Measurements from ENCODE around the gene TTLL1. TPM values are rescaled to one million over a fixed set of nuclear protein-coding genes. Genes with fewer than 3 reads are reported as not detected.
A peak's percentile ranks its signal among the peaks of the same experiment; 100 is the strongest.

Gene TTLL1
- total RNA-seq, 2 donors from 2014 or later: 4.4 to 5.2 TPM

- Histone ChIP-seq H3K36me3 (no peaks in the 10 kb centered on the region), H3K4me3 (no peak overlapping the region), H3K4me1 (peaks cover 0 to 7% of the 10 kb centered on the region in 2 donors), H3K27ac (no peak overlapping the region), H3K27me3 (no peaks in the 10 kb centered on the region), H3K9me3 (no peaks in the 10 kb centered on the region)
- DNase-seq (ENCODE audit: low spot score): no peak
- TF ChIP-seq, protein P1, sequence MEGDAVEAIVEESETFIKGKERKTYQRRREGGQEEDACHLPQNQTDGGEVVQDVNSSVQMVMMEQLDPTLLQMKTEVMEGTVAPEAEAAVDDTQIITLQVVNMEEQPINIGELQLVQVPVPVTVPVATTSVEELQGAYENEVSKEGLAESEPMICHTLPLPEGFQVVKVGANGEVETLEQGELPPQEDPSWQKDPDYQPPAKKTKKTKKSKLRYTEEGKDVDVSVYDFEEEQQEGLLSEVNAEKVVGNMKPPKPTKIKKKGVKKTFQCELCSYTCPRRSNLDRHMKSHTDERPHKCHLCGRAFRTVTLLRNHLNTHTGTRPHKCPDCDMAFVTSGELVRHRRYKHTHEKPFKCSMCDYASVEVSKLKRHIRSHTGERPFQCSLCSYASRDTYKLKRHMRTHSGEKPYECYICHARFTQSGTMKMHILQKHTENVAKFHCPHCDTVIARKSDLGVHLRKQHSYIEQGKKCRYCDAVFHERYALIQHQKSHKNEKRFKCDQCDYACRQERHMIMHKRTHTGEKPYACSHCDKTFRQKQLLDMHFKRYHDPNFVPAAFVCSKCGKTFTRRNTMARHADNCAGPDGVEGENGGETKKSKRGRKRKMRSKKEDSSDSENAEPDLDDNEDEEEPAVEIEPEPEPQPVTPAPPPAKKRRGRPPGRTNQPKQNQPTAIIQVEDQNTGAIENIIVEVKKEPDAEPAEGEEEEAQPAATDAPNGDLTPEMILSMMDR (IDR thresholded peaks at IDR 0.05): no peak
These were observed 49.4 kb downstream of the TTLL1 start for GRCh38 chr22:43039800-43040199.

- no peak overlapping the region for H3K27ac ChIP-seq
- H3K36me3 ChIP-seq: no peaks in the 10 kb centered on the region
- no peaks in the 10 kb centered on the region for H3K27me3 ChIP-seq
- H3K9me3 ChIP-seq: no peaks in the 10 kb centered on the region
- TF ChIP-seq, protein P1 (IDR thresholded peaks at IDR 0.05): no peak
- no peak for DNase-seq (ENCODE audit: low spot score)
- H3K4me3 ChIP-seq: no peak overlapping the region
- H3K4me1 ChIP-seq: peaks cover 0 to 7% of the 10 kb centered on the region in 2 donors
These were observed 50.9 kb downstream of the TTLL1 start for GRCh38 chr22:43038325-43038724.

DNA sequence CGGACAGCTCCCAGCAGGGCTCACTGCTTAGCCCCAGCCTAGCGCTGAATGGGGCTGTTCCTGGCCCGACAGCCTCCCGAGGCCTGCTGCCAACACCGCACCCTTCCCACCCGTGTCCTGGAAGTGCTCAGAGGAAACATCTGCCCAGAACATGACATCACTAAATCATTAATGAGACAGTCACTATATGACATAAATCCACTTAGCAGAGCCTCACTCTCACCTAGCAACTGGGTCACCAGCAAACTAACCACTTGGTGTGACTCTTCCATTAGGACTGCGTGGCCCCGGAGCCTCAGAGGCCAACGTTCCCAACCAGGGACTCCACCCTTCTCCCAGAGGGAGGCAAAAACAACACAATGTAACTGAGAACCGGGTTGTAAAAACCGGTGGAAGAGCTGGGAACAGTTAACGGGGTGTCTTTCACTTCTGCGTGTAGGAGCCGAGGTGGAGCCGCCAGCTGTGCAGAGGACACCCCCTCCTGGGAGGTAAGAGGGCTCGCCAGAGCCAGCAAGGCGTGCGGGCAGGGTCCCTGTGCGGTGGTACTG is 52.8 kb downstream of the TTLL1 start:
- Histone ChIP-seq H3K27ac (peak overlapping the region; percentile 53 to 58), H3K36me3 (no peaks in the 10 kb centered on the region), H3K4me1 (peaks cover 0 to 7% of the 10 kb centered on the region in 2 donors), H3K4me3 (no peak overlapping the region), H3K27me3 (no peaks in the 10 kb centered on the region), H3K9me3 (no peaks in the 10 kb centered on the region)
- TF ChIP-seq, protein P1 (IDR thresholded peaks at IDR 0.05): no peak
- DNase-seq (ENCODE audit: low spot score): peak; percentile 84

DNA sequence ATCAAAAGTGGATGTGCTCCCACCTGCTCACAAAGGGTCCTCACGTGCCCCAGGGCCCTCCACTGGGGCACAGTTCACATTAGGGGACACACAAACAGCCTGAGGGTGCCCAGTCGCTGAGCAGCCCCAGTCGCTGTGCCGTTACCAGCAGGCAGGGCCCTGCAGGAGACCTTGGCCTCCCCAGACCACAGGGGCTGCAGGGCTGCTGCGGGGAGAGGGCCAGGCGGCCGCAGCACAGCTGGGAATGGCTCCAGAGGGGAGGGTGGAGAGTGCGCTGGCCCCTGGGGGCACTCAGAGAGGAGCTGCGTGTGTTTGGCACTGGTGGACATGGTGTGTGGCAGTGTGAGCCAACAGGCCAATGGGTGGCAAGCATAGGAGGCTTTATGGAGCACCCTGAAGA is 53.9 kb downstream of the TTLL1 start:
- H3K27ac ChIP-seq: no peak overlapping the region
- peaks cover 0 to 7% of the 10 kb centered on the region in 2 donors for H3K4me1 ChIP-seq
- DNase-seq (ENCODE audit: low spot score): no peak
- no peaks in the 10 kb centered on the region for H3K9me3 ChIP-seq
- H3K27me3 ChIP-seq: no peaks in the 10 kb centered on the region
- TF ChIP-seq, protein P1 (IDR thresholded peaks at IDR 0.05): no peak
- H3K36me3 ChIP-seq: no peaks in the 10 kb centered on the region
- H3K4me3 ChIP-seq: no peak overlapping the region

DNA sequence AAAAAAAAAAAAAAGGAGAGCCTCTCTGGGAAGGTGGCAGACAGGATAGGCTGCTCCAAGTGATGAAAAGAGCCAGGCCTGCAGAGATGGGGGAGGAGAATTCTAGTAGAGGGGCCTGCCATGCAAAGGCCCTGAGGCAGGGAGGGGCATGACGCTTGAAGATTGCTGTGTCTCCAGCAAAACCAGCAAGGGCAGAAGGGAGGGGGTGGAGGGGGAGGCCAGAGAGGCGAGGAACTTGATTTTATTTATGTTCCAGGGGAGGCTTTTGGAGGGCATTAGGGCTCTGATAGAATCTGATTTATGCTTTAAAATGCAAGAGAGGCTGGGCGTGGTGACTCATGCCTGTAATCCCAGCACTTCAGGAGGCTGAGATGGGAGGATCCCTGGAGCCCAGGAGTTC is 57.6 kb downstream of the TTLL1 start:
- TF ChIP-seq, protein P1 (IDR thresholded peaks at IDR 0.05): no peak
- Histone ChIP-seq H3K27ac (no peak overlapping the region), H3K4me3 (no peak overlapping the region), H3K27me3 (no peaks in the 10 kb centered on the region), H3K9me3 (no peaks in the 10 kb centered on the region), H3K36me3 (no peaks in the 10 kb centered on the region), H3K4me1 (peaks cover 0 to 14% of the 10 kb centered on the region in 2 donors)
- DNase-seq (ENCODE audit: low spot score): no peak

GRCh38 chr22:43018615-43019014 is 70.6 kb downstream of the TTLL1 start:
- Histone ChIP-seq H3K27ac (no peak overlapping the region), H3K27me3 (no peaks in the 10 kb centered on the region)
- DNase-seq (ENCODE audit: low spot score): no peak

More at GRCh38 chr22:43018615-43019014, 70.6 kb downstream of the TTLL1 start:
- Histone ChIP-seq H3K4me1 (peaks cover 0 to 12% of the 10 kb centered on the region in 2 donors), H3K4me3 (no peak overlapping the region), H3K9me3 (no peaks in the 10 kb centered on the region), H3K36me3 (no peaks in the 10 kb centered on the region)
- TF ChIP-seq, protein P1 (IDR thresholded peaks at IDR 0.05): no peak

Data from right atrium auricular region (tissue), 2 donors.